OCI-M2 (cell line): ENCODE results near the gene PDE4D.
"Not testable (repeated sequence)": the region's sequence is repeated elsewhere in the genome, so short reads cannot be mapped to it uniquely, and the experiment has no call there.

Experiments
- DNase-seq: peaks from one replicate; lab custom pipeline; 2025; ENCODE audit not compliant: unreplicated experiment; lab: John Stamatoyannopoulos, UW

PDE4D gene

DNA sequence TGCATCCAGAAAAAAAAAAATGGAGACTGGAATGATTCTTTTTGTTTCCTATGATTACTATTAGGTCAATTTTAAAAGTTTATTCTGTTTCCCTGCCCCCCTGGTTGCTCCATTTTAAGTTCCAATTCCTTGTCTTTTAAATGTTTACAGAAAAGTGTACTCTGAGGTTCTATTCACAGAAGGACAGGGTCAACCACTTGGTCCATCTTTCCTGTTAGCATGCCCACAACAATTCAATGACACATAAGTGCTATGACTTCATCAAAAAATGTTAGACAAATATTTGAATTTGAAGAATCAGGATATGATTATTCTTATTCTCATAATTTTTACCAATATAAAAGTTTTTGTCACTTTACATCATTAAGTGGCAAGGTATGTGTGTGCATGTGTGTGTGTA is 123.7 kb downstream of the PDE4D start:
- no peak for DNase-seq

- DNase-seq, result no peak
Observed at GRCh38 chr5:59769041-59769360, 124.5 kb downstream of the PDE4D start.

GRCh38 chr5:59768152-59769040 is 125.1 kb downstream of the PDE4D start:
- no peak for DNase-seq

DNA sequence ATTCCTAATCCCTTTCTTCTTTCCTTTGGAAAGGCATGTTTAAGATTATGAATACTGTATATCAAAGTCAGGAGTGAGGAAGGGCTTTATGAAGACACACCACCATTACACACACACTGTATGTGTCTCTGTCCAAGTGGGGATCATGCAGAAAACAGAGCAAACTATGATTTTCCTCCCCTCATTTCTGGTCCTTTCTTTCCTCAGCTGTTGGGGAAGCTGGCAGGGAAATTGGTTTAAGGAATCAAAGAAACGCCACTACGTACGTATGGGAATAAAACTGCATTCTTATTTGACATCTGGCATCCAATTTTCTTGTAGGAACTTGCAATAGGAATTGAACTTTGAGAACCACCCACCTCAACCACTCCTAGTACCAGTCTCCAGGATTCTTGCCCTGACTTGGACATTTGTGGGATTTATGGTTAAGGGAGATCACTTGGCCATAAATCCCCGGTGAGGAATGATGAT is 125.8 kb downstream of the PDE4D start:
- no peak for DNase-seq

DNA sequence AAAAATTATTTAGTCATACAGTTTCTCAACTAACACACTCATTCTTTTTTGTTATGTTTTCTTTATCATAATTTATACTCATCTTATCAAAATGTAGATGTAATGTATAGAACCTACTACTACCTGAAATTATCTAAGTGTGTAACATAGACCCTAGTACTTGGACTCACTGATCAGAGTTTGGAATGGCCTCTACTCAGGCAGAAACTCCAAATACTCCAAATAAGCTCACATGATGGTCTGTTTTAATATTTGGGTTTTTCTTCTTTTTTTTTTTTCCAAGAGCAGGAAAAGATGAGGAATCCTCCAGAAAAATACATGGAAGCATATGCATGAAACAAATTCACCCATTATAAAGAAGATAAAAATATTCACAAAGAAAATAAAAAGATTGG is 126.3 kb downstream of the PDE4D start:
- no peak for DNase-seq

GRCh38 chr5:59766427-59767210 is 126.9 kb downstream of the PDE4D start:
- DNase-seq, result no peak

DNA sequence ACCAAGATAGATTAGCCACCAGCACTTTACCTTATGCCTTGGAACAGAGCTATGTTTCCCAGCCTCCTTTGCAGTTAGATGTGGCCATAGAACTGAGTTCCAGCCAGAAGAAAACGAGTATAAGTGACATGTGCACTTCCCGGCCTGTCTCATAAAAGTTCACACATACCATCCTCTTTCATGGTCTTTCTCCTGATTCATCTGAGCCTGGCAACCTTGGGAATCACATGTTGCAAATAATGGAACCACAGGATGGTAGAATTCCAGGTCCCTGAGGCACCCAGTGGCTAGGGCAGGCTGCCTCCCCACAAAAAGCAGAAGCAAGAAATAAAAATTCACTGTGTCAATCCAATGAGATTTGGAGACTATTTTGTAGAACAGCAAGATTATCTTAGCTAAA is 128.1 kb downstream of the PDE4D start:
- no peak for DNase-seq

DNA sequence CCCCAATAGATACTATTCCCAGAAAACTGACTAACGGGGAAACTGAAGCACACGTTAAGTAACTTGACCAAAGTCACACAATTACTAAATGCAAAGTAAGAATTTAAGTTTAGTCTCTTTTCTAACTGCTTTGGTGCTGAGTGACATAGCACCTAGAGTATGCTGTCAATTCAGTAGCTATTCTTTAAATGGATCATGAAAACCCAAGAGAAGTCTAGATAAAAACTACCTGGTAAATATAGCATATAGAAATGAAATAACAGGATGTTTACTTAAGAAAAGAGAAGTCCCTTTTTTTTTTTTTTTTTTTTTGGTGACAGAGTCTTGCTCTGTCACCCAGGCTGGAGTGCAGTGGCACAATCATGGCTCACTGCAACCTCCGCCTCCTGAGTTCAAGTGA is 129.2 kb downstream of the PDE4D start:
- no peak for DNase-seq

DNA sequence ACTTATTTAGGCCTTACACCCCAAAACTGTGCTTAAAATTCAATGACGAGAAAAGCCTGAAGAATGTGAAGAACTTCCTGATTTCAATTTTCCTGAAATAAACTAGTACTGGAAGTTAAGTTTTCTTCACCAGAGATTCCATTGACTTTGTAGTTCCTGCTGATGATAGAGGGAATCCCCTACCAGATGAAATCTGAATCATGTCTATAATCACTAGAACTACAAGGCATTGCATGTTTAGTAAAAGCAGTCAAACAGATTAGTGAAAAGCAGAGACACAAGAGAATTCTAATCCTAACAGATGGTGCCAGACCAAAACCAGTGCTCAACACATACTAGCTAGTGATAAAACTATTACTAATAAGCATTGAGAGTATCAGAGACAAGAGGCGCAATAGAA is 130.0 kb downstream of the PDE4D start:
- no peak for DNase-seq

- not testable (repeated sequence) for DNase-seq
Observed at GRCh38 chr5:59762232-59762631, 131.3 kb downstream of the PDE4D start.

GRCh38 chr5:59760785-59761348 is 132.7 kb downstream of the PDE4D start:
- DNase-seq, result no peak

DNA sequence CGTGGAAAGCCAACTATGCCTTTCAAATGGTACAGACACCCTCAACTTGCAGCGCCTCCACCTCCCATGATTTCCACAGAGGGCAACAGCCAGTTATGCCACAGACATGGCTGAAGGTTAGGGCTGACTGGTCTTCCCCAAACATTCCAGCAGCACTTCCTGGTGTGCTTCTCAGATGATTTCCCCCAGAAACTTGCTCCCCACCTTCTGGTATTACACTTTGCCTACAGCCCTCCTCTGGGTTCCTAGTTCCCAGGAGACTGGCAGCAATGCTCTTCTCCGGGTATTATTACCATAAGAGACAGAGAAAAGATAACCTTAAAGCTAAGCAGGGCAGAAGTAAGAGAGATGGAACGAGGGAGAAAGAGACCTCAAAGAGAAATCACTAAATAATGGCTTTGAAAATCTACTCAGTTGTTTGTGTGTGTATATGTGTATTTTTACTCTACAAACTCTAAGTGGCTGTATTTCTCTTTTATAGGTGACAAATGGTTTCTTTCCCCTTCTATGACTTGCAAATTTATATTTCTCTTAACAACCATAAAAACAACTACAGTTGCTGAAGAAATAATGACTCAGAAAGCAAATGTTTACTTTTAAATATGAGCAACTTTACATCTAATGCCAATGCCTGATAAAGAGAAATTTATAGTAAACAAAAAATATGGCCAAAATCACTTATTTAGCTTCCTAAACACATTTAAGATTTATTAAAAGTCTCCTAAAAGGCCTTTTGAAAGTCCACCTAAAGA is 133.8 kb downstream of the PDE4D start:
- no peak for DNase-seq

DNA sequence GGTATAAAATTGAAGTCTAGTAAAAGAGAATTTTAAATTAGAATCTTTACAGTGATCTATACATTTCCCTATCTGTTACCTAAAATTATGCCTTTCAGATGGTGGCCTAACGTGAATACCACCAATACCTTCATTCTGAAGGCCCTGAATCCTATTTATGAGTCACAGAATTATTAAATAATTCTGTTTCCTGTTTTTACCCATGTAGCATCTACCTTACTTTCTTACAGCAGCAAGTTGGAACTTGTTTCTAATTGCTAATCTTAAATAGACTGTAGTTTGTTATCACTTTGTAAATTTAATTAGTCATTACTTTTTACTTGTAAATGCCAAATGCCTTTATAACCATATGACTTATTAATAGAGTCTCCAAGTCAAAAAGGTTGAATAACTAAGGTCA is 135.0 kb downstream of the PDE4D start:
- no peak for DNase-seq

DNA sequence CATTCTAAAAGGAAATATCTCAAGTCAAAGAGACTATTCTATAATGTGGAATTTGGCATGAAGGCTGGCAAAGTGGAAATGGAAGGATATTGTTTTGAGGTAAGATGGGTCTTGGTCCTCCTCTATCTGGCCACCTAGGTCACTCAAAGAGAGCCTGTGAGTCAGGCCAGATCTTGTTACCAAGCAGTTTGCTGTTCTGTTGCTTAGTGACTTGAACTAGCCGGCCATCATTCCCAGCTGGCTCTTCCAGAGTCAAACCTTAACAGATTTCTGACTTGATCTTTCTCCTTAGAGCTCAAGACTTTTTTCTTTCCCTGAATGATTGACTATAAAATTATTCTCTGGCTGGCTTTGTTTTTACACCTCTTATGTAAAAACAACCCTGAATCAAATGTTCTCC is 136.1 kb downstream of the PDE4D start:
- DNase-seq, result no peak

- no peak for DNase-seq
Observed at GRCh38 chr5:59756373-59757035, 137.0 kb downstream of the PDE4D start.

GRCh38 chr5:59755476-59755875 is 138.1 kb downstream of the PDE4D start:
- DNase-seq, result no peak

GRCh38 chr5:59753599-59753998 is 139.9 kb downstream of the PDE4D start:
- no peak for DNase-seq

DNA sequence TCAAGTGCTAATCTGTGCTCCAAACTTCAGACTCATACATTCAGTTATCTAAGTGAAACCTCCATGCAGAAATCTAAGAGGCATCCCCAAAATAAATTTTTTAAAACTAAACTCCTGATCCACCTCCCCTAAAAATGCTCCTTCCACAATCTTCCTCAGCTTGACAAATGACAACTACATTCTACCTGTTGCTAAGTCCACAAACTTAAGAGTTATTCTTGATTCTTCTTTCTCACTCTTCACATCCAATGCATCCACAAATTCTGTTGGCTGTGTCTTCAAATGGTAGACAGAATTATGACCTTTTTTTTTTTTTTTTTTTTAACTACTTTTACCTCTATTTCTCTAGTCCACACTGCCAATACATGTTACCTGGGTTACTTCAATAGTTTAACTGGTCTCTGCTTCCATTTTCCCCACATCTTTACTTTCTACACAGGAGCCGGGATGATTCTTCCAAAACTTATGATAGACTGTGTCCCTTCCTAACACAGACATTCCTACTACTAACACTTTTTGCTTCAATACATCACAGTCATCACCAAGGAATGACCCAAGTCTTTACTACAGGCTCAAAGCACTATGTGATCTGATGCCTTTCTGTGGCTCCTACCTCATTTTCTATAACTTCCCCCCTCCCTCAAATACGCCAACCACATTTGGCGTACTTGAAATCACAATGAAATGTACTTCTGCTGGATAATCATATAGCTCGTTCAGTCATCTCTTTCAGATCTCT is 143.6 kb downstream of the PDE4D start:
- no peak for DNase-seq

GRCh38 chr5:59748036-59748663 is 145.4 kb downstream of the PDE4D start:
- not testable (repeated sequence) for DNase-seq
